IMR-90 (cell line): ENCODE results near the gene C3orf33. TPM values are rescaled to one million over a fixed set of nuclear protein-coding genes. Genes with fewer than 3 reads are reported as not detected.

Source experiments
- CTCF ChIP-seq: conservative IDR thresholded peaks from 2 replicates; pipeline ENCODE4 v1.5.1; 2012; ENCODE audit warnings: mild to moderate bottlenecking, low read depth, low read length, improper control_type of control experiment
- RFX5 ChIP-seq: IDR thresholded peaks from 2 replicates; pipeline ENCODE4 v1.8.0; 2012; ENCODE audit warnings: low read depth, mild to moderate bottlenecking, low read length, moderate library complexity
- polyA plus RNA-seq, 3 experiments: library from polyadenylated mRNA; depleted of rRNA; stranded (reverse); fragments of >200 nt; gene quantifications; 2 replicates each; pipeline ENCODE4 v1.2.3, GENCODE V29; 2012; ENCODE audit warnings: low replicate concordance in 1 of 3
- total RNA-seq: library from RNA; depleted of rRNA; stranded (reverse); fragments of >200 nt; gene quantifications from 2 replicates; pipeline ENCODE4 v1.2.3, GENCODE V29; 2012

The C3orf33 gene
- total and polyA plus RNA-seq, 2 of the 4 experiments (the other 2 are of a cell fraction) = 0.72 to 1.2 TPM

GRCh38 chr3:155854141-155854940 lies 48.3 kb upstream of the C3orf33 start, which contains the start of gene SLC33A1 (continued):
- TF ChIP-seq CTCF = no peak
- no peak for TF ChIP-seq RFX5
